ENCODE results near the gene SH2D4B.
A peak's percentile ranks its signal among the peaks of the same experiment; 100 is the strongest.

The SH2D4B gene

DNA sequence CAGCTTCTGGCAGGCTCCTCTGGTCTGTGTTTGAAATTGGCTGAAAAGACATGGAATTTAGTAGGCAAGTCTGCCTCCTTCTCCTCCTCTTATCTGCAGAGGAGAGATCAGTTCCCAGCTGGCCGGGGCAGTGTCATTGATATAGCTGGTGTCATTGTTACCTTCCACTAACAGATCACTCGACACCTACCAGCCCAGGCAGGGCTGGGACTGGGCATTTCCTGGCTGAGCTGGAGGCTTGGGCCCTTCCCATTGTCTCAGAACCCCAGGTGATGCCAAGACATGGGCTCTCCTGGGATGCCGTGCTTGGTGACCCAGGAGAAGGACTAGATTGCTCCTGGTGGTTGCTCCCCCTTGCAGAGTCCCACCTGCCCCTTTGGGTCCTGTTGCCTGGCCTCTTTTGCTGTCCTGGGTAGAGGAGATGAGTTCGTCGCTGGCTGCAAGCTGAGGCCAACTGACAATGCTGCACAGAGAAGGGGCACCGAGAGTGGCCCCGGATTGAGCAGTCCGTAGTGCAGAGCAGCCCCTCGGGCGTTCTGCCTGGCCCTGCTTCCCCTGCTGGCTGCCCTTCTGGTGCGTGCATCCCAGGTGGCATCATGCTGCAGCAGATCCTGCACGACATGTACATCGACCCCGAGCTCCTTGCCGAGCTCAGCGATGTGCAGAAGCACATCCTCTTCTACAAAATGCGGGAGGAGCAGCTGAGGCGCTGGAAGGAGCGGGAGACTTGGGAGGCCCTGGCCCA lies at the start of gene SH2D4B:
SH2D4B (plus strand) TSS at position 167 of the 745 bp plus-strand sequence; CDS start at position 597, 430 bp downstream.
- DNase-seq (ENCODE audit: insufficient read length, low spot score) (no peak), FAIRE-seq (no peak)

DNA sequence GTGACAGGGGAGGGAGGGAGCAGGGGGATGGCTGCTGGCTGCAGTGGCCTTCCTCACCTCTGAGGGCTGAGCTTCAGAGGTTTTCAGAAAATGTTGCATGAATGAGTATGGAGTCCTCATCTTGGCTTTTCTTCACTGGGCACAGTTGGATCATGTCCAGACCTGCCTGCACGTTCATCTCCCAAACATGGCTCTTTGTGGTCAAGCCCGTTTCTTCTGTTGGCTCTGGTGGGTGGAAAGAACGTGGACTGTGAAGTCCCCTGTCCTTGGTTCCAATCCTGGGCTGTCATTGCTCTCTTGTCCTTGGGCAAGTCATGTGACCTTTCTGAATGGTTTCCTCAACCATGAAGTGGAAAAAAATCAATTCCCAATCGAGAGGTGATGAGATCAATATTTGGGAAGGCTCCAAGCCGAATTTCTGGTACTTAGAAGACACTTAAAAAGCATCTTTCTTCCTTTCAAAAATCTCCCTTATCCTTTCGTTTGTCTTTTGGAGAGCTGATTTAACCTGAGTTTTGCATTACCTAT lies 49.1 kb upstream of the SH2D4B start:
- no peak for DNase-seq (ENCODE audit: insufficient read length, low spot score)
- no peak for FAIRE-seq

DNA sequence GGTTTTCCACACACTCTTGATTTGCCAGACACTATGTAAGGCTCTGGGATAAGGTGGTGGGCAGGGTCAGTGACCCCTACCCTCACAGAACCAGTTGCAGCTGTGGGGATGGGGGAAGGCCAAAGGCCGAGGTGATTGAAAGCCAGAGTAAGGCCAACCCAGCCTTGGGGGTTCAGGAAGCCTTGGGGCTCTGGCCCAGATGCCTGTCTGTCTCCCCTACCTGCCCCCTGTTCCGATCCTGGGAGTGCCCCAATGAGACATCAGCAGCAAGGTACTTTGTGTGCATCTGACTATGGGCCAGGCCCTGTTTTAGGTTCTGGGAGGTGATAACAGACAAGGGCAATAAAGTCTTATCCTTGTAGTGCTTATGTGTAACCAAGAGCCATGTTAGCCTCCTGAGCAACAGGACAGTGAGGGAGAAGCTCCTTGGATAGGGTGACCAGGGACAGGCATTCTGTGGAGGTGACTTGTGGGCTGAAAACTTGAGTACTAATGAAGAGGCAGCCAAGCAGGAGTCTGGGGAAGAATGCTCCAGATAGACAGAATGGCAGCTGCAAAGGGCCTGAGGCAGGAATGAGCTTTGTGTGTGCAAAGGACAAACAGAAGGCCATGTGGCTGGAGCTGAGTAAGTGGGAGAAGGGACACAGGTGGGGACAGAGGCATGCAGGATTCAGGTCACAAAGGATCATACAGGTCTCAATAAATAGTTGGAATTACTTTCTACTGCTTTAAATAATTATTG lies 48.2 kb upstream of the SH2D4B start:
- FAIRE-seq, result no peak
- no peak for DNase-seq (ENCODE audit: insufficient read length, low spot score)

DNA sequence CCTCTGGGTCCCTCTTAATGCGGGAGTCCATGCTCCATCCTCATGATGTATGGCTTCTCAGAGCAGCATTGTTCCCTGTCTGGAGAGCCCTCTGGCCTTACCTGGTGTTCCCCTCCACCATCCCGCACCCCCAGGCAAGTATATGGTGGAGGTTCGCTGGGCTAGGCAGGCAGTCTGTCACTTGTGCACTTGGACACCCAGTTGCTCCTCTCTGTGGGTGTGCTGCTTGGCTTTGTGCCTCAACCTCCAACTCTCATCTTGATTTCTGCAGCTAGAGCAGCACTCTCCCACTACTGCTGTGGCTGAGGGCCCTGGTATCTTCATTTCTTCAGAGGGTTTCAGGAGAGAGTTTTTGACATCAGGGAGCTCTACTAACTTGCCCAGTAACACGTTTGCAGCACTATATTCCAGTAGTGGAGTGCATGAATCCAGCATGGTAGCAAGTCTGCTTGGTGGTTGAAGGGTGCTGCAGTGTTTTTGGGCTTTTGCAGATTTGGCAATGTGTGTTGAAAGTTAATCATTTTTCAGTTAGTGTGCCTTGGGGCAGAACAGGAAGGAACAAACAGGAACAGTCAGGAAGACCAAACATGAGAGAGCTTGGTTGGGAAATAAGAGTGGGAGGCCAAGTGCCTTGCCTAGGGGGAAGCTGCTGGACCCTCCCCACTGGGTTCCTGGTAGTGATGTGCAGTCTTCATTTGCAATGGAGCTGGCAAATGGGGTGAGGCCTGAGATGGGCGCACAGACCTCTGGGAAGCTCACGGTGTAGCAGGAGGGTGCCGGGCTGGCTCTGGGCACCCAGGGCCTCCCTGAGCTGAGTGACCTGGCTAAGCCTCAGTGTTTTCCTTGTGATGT lies 46.2 kb upstream of the SH2D4B start:
- DNase-seq (ENCODE audit: insufficient read length, low spot score) (no peak), FAIRE-seq (no peak)

DNA sequence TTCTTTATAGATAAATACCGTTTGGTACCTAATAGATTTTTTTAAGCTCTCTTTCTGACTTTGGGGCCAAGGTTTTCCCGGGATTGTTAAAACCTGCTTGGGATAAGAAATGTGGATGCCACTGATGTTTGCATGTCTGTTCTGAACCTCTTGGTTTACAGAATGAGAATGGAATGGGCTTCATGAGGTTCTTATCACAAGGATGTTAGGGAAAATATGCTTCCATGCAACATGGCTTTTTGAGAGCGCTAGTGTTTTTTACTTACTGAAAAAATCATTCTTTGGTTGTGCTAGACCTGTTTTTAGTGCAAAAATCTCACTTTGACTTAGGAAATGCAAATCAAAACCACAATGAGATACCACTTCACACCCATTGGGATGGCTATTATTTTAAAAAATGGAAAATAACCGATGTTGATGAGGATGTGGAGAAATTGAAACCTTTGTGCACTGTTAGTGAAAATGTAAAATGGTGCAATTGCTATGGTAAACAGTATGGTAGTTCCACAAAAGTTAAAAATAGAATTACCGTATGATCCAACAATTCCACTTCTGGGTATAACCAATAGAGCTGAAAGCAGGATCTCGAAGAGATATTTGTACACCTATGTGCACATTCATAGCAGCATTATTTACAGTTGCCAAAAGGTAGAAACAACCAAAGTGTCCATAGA lies 44.7 kb upstream of the SH2D4B start:
- DNase-seq (ENCODE audit: insufficient read length, low spot score), result no peak
- FAIRE-seq, result no peak

DNA sequence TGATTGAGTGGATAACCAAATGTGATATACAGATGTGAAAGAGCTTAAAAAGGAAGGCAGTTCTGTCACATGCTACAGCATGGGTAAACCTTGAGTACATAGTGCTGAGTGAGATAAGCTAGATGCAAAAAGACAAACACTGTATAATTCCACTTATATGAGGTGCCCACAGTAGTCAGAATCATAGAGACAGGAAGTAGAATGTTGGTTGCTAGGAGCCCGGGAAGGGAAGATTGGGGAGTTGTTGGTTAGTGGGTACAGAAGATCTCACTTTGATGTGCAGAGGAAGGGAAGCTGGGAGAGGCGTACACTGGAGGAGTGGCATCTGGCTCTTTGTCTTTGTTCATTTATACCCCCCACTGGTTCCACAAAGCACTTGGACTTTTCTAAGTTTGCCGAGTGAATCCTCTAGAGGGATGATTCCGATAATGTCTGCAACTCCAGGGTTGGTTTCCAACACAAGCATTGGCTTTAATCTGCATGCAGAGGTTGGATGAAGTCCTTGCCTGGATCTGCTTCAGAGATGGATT lies 44.1 kb upstream of the SH2D4B start:
- FAIRE-seq (no peak), DNase-seq (ENCODE audit: insufficient read length, low spot score) (no peak)

DNA sequence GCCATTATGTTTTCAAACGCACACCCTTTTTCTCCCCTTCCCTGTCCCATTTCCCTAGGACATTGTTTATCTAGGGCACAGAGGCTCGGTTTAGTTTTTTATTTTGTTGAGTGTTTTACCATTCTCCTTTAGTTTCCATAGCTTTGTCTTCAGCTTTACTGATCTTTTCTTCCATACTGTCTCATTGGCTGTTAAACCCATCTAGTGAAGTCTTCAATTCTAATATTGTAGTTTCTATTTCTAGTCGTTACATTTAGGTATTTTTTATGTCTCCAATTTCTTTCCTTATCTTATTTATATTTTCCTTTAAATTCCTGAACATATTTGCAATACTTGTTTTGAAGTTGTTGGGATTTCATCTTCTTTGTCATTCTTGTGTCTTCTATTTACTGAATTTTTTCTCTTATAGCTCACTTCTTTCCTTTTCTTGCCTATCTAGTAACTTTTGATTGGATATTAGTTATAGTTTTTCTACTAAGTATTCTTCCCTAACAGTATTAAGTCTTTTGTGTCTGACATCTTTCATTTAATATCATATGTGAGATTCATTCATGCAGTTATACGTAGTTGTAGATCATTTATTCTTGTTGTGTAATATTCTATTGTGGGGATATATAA lies 41.0 kb upstream of the SH2D4B start:
- DNase-seq (ENCODE audit: insufficient read length, low spot score), result no peak
- no peak for FAIRE-seq

DNA sequence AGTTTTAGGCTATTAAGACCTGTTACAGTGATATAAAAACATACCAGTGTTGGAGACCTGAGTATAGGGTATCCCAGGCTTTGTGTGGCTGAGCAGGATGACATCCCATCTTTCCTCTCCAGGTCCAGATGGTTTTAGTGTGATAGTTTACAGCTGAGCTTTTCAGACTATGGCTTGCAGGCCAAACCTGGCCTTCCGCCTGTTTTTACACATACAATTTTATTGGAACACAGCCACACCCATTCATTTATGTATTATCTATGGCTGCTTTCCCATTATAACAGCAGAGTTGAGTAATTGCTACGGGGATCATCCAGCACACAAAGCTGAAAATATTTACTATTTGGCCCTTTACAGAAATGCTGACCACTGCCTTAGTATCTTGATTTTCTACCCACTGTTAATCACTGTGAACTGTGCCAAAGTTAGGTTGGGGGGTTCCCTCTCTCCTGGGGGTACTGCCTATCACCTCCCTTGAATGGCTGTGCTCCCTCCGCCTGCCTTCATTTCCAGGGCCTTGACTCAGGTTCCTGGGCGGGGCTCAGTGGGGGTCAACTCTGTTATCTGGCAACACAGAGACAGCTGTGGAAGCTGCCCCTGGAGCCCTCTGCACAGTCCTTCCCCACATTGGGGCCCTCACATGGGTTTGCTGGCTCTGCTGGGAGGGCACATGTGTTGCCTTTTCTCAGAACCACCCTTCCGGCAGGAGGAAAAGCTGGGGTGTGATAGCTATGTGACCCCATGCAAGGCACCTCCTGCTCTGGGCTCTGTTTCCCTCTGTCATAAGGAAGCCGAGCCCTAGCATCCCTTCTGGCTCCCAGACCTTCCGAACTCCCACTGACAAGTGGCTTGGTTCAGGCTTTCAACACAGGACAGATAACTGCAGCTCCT lies 40.3 kb upstream of the SH2D4B start:
- no peak for DNase-seq (ENCODE audit: insufficient read length, low spot score)
- no peak for FAIRE-seq

DNA sequence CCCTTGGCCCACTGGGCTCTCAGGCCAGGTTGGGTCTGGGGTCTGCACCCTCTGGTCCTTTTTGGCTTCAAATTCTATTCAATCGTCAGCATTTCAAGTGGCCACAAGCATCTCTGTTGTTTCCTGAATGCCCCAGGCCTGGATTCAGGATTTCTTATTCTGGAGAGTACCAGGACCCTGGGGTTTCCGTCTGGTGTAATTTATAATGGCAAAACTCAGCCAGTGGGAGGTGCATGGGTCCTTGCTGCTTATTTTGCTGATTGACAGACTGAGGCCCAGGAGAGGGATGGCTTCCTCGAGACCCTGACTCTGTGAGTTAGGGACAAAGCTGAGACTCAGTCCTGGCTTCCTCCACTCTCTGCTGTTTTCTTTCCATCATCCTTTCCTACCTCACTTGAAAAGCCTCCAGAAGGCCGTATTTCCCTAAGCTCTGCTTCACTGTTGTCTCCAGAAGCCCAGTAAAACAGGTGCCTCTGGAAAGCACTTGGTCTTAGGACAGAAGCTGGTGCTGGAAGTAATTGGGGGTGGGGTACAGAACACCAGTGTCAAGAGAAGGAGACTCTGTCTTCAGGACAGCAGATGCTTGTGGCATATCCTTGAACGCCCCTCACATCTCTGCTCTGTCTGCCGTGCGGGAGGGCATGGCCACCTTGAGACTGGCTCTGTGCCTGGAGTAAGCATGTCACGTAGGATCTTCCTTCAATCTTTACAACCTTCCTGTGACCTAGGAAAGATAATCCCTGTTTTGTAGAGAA lies 39.4 kb upstream of the SH2D4B start:
- DNase-seq (ENCODE audit: insufficient read length, low spot score) (no peak), FAIRE-seq (no peak)

DNA sequence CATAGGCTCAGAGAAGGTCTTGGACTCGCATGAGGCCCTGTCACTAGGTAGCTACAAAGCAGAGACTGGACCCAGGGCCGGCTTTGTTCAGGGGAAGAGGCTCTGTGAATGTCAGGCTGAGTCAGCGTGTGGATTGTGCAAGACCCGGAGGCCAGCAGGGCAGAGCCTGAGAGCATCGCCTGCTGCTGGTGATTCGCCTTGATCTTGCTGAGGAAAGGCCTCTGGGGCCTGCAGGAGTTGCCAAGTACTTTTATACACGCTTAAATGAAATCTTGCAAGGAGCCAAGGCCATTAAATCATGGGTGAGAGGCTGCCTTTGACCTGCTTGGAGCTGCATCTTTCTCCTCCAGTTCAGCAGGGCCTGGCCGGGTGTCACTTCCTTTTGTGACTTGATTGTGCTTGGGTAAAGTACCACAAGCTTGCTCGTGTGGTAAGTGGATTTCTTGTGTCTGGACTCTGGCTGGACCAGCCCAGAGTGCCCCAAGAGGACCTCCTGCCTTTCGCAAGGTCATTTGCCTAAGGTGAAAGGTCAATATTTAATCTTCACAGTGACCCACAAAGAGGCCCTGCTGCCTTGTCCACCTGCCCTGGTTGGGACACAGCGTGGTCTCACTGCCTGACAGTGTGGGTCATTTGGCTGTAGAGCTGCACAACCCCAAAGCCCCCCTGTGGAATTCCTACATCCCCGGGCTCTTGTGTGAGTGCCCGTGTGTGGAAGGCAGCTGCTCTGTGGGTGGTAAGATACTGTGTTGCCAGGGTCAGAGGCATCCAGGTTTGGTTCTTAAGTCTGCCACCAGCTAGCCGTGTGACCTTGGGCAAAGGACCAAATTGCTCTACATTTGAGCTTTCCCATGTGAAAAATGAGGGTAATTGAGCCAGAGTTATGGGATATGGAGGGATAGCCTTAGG lies 38.6 kb upstream of the SH2D4B start:
- DNase-seq (ENCODE audit: insufficient read length, low spot score) (peak; percentile 88), FAIRE-seq (peak; percentile 48)

DNA sequence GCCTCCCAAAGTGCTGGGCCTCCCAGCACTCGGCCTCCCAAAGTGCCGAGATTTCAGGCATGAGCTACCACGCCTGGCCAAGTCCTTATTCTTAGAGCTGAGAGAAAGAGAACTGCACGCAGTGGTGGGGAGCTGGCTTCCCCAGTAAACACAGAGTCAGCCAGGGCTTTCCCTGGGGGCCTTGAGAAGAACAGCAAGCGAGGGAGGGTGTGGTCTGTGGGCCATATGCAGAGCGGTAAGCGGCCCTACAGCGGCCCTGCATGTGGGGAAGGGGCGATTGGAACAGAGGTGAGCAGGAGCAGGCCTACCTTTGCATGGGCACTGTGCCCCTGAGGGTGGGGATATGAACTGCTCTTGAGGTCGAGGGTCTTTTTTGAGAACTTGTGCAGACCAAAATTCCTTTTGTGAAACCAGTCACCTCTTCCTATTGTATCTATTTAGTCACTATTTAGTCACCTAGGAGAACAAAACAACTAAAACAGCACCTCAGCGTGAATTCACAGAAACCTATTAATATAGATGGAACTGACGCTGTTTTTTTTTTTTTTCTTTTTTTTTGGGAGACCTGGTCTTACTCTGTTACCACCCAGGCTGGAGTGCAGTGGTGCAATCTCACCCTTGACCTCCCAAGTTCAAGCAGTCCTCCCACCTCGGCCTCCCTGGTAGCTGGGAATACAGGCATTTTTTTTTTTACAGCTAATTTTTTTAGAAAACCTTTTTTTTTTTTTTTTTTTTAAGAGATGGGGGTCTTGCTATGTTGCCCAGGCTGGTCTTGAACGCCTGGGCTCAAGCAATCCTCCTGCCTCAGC lies 36.9 kb upstream of the SH2D4B start:
- FAIRE-seq, result no peak
- no peak for DNase-seq (ENCODE audit: insufficient read length, low spot score)

DNA sequence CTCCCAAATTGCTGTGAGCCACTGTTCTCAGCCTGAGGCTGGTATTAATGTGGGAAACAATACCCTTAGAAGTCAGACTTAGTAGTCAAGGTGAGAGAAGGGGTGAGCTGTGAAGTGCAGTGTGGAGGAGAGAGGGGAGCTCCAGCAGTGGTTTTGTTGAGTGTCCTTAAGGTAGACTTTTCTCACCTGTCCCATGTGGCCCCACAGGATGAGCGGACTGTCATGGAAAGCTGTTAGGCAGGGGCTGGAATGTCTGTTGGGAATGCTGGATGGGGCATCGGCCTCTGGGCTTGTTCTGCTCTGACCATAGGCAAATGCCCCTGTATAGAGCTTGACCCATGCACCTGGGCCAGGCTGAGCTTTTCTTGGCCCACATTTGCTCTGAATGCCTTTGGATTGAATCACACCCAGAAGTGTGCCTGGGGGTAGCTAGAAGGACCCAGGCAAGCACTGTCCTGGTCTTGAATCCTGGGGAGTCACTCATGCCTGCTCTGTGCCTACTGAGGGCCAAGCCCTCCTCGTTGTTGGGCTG lies 36.3 kb upstream of the SH2D4B start:
- no peak for FAIRE-seq
- peak; percentile 34 for DNase-seq (ENCODE audit: insufficient read length, low spot score)

DNA sequence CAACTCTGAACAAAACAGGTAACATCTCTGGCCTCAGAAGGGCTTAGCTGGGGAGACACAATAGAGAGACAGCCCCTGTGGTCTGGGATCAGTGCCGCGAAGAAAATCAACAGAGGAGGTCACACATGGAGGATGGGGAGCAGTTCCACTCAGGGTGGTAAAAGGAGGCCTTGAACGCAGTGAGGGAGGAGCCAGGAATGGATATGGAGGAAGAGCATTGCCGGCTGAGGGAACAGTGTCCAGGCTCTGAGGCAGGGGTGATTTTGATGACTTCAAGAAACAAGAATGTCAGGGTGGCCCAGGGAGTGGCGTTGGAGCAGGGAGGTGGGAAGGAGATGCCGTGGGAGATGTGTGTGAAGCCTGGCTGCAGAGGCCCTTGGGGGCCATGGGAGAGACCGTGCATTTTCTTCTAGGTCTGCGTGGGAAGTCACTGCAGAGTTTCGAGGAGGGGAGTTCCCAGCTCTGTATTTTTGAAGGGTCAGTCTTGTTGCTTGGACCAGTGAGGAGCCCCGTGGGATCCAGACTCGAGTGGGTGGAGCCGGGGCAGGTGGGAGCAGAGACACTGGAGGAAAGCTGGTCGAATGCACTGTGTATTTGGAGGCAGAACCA lies 35.7 kb upstream of the SH2D4B start:
- FAIRE-seq, result no peak

DNA sequence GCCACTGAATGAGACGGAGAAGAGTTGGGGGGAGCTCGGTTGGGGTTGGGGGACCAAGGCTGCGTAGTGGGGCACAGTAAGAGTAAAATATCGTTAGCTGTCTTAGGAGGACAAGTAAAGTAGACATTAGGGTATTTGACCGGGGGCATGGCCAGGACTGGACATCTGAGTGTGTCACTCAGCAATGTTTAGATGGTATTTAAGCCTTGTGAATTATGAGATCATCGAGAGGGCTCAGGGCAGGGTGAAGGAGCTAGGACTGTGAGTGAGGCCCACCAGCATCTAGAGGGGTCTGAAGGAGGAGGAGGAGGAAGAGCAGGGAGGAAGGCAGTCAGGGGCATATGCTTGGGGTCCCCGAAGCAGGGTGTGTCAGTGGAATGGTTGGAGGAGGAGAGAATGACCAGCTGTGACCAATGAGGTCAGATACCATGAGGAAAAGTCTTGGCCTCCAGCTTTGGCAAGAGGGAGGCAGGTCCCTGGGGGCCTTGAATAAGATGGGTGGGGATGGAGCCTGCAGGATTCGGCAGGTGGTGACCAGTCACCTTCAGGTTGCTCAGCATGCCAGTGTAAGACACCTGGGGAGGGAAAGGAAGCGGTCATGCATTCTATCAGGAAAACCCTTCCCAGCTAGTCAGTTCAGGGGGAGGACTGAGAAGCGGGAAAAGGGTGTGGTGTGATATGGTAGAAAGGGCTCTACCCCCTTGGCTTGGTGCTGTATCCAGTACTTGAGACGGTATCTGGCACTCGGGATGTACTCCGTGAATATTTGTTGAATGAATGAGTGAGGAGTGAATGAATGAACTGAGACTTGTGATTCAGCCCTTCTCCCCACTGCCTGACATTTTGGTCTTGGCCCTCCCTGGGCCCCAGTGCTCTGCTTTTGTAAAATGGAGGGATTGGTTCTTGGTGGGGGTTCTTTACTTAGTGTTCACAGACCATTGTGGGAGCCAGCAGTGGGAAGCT lies 34.8 kb upstream of the SH2D4B start:
- FAIRE-seq (no peak), DNase-seq (ENCODE audit: insufficient read length, low spot score) (no peak)

More for the DNA sequence above, 35.7 kb upstream of the SH2D4B start:
- no peak for DNase-seq (ENCODE audit: insufficient read length, low spot score)

Data from HTR-8/SVneo (cell line).